GM18868 (cell line): ENCODE data around the gene DLK1.

Source experiments
- ATAC-seq: cut with Tn5 transposase; IDR thresholded peaks from one replicate; pipeline ENCODE4 v1.9.1; 2021; ENCODE audit warnings: mild to moderate bottlenecking, moderate library complexity; ENCODE audit not compliant: unreplicated experiment

The DLK1 gene

GRCh38 chr14:100731846-100732765 lies 5.4 kb downstream of the DLK1 start:
- no peak for ATAC-seq

- no peak for ATAC-seq
Measured at GRCh38 chr14:100732766-100733100, 6.0 kb downstream of the DLK1 start.

- no peak for ATAC-seq
Measured at GRCh38 chr14:100733152-100733850, 6.6 kb downstream of the DLK1 start.

GRCh38 chr14:100734031-100734990 lies 7.6 kb downstream of the DLK1 start:
- no peak for ATAC-seq

- ATAC-seq: no peak
Measured at GRCh38 chr14:100735271-100735670, 8.6 kb downstream of the DLK1 start.

- no peak for ATAC-seq
Measured at GRCh38 chr14:100736269-100737180, 9.8 kb downstream of the DLK1 start.

GRCh38 chr14:100737526-100737925 lies 10.8 kb downstream of the DLK1 start:
- ATAC-seq: no peak

- ATAC-seq: no peak
Measured at GRCh38 chr14:100738269-100738691, 11.6 kb downstream of the DLK1 start.

GRCh38 chr14:100738704-100739131 lies 12.0 kb downstream of the DLK1 start:
- no peak for ATAC-seq

- ATAC-seq: no peak
Measured at GRCh38 chr14:100739306-100739705, 12.6 kb downstream of the DLK1 start.

GRCh38 chr14:100740196-100740825 lies 13.6 kb downstream of the DLK1 start:
- ATAC-seq: no peak

- no peak for ATAC-seq
Measured at GRCh38 chr14:100740929-100741328, 14.2 kb downstream of the DLK1 start.

GRCh38 chr14:100741966-100742365 lies 15.3 kb downstream of the DLK1 start:
- ATAC-seq: no peak

- ATAC-seq: no peak
Measured at GRCh38 chr14:100746326-100746725, 19.6 kb downstream of the DLK1 start.

- ATAC-seq: no peak
Measured at GRCh38 chr14:100747021-100747586, 20.4 kb downstream of the DLK1 start.

- ATAC-seq: no peak
Measured at GRCh38 chr14:100747736-100748135, 21.0 kb downstream of the DLK1 start.

- ATAC-seq: no peak
Measured at GRCh38 chr14:100748403-100748802, 21.7 kb downstream of the DLK1 start.

- no peak for ATAC-seq
Measured at GRCh38 chr14:100748944-100749343, 22.3 kb downstream of the DLK1 start.

- no peak for ATAC-seq
Measured at GRCh38 chr14:100749967-100750597, 23.4 kb downstream of the DLK1 start.
